ENCODE results near the gene ZG16B.
A peak's percentile ranks its signal among the peaks of the same experiment; 100 is the strongest.

ZG16B gene

DNA sequence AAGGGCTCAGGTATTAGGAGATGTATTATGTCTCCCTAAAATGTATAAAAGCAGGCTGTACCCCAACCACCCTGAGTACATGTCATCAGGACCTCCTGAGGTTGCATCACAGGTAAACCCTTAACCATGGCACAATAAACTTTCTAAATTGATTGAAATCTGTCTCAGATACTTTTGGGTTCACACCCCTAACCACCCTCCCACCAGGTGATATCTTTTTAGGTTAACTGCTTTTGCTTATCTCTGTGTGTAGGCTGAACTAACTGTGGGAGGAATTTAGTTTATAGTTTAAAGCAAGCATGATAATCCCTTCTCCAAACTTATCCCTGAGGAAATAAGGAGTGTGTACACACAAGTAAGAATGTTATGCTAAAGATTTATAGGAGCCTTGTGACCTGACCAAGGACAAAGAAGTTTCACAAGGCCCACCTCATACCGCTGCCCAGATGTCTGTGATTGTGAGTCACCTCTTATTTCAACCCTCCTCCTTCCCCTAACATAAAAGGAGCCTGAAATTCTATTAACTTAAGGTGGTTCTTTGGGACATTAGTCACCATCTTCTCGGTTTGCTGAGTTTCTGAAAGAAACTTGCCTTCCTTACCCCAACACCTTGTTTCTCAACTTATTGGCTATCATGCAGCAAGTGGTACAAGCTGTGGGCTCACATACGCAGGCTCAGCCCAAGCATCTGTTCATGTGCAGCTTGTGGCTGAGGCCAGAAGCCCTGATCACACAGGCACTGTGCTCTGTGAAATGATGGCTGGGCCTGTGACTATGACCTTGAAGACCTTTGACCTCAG lies 16.6 kb downstream of the ZG16B start:
- DNase-seq: no peak

GRCh38 chr16:2848933-2849725 lies 19.0 kb downstream of the ZG16B start:
- DNase-seq: no peak

DNA sequence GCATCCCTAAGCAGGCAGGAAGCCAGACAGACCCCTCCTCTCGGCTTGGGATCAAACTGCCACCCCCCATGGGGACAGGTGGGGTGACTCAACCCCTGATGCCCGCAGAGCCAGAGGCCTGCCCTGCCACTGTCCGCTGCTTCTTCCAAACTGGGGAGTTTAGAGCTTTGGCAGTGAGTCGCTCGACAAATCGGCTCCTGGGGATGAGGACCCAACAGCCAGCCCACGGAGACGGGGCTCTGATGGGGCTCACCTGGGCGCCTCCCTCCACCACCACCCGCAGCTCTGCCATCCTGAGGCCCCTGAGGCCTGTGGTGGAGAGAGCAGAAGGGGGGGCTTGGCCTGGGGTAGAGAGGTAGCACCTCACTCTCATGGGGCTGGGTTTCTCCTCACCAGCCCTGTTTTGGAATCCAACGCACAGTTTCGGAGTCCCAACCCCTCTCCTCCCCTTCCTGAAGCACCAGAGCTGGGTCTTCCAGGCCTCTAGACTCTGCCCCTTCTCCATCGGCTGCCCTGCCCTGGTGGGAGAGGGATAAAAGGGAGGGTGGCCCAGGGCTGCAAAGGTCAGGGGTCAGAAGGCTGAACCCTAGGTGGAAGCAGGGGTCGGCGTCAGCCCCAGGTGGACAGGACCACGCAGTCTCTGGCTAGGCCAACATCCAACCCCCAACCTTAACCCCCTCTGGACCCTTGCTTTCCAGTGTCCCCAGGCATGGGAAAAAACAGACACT lies 22.1 kb downstream of the ZG16B start:
- DNase-seq: no peak

GRCh38 chr16:2852731-2853507 lies 22.8 kb downstream of the ZG16B start:
- DNase-seq: no peak

DNA sequence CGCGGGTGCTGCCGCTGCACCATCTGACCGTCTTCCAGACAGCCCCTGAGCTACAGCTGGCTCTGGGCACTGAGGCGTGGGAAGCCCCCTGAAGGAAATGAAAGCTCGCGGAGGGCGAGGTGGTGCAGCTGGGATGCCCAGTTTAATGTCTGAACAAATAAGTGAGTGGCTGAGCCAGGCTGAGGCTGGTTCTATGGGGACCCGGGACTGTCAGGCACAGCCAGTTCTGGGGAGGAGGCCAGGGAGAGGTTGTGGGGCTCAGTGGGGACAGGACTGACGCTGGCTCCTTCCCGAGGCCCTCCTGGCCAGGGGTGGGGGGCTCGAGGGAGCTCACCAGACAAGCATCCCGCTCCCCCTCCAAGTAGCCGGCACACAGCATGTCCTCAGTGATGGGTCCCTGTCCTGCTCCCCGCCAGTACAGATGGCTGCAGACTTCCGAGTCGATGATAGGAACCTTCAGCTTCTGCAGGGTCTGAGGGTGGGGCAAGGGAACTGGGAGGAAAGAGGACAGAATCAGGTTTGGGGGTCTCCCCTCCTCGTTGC lies 23.5 kb downstream of the ZG16B start:
- DNase-seq: no peak

DNA sequence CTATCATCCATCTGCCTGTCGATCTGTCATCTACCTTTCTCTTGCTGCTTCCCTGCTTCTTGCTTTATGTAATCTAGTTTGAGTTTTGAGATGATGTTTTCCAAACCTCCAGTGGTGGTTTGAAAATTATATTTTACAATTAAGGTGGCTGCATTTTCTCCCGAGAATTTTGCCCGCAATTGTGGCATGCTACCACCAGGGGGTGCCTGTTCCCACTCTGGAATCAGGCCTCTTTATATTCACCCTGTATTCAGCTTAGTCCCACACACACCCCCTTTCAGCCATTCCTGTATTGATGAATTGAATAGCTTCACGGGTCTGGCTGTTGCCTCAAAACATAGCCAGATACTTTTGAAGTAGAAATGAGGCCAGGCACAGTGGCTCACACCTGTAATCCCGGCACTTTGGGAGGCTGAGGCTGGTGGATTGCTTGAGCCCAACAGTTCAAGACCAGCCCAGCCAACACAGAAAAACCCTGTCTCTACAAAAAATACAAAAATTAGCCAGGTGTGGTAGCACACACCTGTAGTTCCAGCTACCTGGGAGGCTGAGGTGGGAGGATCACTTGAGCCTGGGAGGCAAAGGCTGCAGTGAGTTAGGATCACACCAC lies 24.7 kb downstream of the ZG16B start:
- no peak for DNase-seq

- DNase-seq: no peak
Observed at GRCh38 chr16:2855536-2855935, 25.4 kb downstream of the ZG16B start.

GRCh38 chr16:2856061-2856670 lies 26.1 kb downstream of the ZG16B start:
- peak; percentile 30 for DNase-seq

DNA sequence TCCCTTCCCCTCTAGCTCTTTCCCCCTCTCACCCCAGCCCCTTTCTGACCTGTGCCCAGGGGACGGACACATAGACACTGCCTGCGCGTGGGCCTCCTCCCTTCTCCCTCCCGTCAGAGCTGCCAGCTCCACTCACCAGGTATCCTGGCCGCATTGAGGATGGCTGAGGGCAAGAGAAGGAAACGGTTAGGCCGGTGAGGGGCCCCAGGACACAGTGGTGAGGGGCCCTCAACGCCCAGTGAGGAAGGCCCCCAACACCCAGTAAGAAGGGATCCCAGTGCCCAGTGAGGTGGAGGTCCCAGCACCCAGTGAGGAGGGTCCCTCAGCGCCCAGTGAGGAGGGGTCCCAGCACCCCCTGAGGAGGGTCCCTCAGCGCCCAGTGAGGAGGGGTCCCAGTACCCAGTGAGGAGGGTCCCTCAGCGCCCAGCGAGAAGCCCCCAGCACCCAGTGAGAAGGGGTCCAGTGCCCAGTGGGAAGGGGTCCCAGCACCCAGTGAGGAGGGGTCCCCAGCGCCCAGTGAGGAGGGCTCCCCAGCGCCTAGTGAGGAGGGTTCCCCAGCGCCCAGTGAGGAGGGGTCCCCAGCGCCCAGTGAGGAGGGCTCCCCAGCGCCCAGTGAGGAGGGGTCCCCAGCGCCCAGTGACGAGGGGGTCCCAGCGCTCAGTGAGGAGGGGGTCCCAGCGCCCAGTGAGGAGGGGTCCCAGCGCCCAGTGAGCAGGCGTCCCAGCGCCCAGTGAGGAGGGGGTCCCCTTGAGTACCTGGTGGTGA lies 26.8 kb downstream of the ZG16B start:
- DNase-seq: no peak

GRCh38 chr16:2857451-2858244 lies 27.5 kb downstream of the ZG16B start, which contains the start of gene PRSS22:
TSS of gene PRSS22 (minus strand) at chr16:2858170. CDS start at chr16:2858104, 66 bp downstream.
- DNase-seq: no peak

DNA sequence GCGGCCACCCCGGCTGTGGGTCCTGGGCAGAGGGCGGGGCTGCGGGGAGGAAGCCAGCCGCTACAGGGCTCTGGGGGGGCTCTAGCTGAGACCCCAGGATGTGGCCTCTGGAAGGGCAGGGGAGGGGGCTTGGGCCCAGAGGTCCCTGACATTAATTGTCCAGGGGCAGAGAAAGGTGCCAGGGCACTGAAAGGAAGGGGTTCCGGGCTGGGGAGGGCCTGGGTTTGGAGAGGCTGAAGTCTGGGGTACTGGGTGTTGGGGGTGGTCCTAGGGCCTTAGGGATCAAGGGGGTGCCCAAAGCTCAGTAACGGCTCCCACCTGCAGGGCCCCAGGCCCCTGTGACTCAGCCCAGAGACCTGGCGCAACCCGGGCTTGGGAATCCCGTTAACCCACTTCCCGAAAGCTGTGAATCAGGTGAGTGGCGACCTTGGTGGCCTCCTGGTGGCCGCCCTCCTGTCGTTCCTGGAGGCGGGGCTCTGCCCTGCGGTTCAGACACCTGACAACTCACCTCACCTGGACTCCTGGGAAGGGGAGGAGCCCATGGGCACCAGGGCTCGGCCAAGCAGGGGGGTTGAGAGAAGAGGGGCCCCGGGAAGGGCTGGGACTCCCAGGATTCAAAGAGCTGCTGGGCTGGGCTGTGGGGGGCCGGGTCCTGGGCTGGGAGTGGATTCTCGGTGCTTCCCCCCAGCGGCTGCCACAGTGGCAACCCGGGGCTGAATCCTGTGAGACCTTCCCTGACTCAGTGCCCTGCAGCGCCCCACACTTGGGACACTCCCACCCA lies 28.3 kb downstream of the ZG16B start:
- DNase-seq: no peak

DNA sequence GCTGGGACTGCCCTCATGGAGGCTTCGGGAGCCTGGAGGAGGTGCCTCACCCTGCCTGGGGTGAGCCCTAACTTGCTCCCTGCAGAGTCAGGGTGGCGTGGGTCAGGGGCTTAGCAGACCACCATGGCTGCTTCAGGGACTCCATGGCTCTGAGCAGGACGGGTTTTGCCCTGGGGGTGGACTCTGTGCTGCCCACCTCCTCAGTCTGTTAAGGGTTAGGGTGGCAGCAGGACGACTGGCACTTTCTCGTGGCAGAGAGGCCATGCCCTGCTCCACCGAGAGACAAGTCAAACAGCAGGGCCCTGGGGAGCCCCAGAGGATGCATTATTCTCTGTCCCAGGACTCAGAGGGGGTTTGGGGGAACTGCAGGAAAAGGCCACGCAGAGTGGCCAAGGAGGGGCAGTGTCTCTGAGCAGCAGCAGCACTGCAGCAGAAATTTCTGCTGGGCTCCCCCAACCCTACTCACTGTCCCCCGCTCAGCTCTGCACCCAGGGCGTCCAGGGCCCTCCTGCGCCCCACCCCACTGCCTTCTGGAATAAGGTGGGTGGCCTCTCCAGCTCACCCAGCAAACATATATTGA lies 29.7 kb downstream of the ZG16B start:
- DNase-seq: no peak

- no peak for DNase-seq
Observed at GRCh38 chr16:2860826-2861567, 30.9 kb downstream of the ZG16B start.

- no peak for DNase-seq
Observed at GRCh38 chr16:2865651-2866050, 35.5 kb downstream of the ZG16B start.

DNA sequence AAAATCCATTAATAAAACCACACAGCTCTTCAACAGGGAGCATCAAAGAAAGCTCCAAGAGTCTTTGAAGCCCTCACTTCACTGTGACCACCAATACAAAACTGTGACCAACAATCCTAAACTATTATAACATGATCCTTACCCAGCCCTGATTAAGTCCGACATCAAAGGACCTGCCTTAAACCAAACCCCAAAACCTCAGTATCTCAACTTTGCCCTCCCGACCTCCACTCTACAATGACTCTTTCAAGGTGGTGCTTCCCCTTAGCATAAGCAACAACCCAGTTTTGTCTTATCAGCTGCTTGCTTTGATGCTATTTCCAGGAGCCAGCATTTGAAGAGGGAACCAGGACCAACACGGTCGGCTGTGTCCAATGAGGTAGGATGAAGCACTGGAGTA lies 36.3 kb downstream of the ZG16B start:
- DNase-seq: no peak

DNA sequence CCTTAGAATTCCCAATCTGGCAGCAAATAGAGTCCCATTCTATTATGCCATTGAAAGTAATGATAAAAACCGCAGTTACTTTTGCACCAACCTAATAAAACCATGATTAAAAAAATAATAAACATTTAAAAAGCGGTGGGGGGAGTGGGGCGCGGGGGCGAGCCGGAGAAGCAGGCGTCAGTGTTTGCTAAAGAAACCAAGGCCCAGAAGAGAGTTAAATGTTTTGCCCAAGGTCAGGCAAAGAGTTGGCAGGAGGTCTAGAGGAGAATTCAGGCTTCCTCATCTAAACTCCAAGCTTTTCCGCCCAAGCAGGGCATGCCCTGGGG lies 37.5 kb downstream of the ZG16B start:
- DNase-seq: no peak

- peak; percentile 98 for DNase-seq
Observed at GRCh38 chr16:2867987-2868789, 38.1 kb downstream of the ZG16B start.

Data from activated naive CD4-positive, alpha-beta T cell treated with Interleukin-2 at 50 U/mL for 16 hours (primary cell).